NCI-H1417 (cell line): Measurements from ENCODE around the gene SMARCA1.

ENCODE experiments used
- DNase-seq, 3 experiments: peaks; one replicate each; lab custom pipeline; 2025; lab: John Stamatoyannopoulos, UW

The SMARCA1 gene

DNA sequence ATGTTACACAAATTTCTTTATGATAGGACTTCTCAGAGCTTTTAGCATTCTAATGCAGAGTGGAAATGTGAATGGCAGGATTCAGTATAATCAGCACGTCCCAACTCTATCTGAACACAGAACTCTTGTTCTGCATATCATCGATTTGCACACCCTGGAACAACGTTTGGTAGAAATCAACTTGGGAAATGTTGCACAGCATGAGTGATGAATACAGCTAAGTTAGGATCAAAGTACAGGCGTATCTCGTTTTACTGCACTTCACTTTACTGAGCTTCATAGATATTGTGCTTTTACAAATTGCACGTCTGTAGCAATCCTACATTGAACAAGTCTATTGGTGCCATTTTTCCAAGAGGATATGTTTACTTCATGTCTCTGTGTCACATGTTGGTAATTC, 70.8 kb downstream of the SMARCA1 start:
- no peak for DNase-seq

DNA sequence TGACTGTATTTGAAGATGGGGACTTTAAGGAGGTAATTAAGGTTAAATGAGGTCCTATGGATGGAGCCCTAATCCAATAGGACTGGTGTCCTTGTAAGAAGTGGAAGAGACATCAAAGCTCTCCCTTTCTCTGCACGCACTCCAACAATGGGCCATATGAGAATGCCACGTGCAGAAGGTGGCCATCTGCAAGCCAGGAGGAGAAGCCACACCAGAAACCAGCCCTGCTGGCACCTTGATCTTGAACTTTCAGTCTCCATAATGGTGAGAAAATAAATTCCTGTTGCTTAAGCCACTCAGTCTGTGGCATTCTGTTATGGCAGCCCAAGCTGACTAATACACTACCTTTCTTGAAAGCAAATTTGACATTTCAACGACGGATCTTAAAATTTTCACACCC, 73.2 kb downstream of the SMARCA1 start:
- DNase-seq, result no peak

DNA sequence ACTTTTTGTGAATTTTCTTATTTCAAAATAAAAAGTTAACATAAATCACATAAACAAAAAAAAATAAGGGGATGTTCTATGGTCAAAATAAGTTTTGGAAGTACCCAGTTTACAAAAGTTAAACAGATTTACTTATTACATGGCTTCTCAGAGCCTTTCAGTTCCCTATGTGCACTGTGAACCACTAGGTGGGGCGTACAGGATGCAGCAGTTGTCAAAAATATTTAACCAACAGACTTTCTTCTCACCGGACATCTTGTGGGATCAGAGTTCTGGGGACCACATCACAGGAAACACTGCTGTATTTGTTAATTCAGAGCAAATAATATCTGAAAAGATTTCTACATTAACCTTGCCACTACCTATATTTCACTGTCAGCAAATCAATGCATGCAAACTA, 74.1 kb downstream of the SMARCA1 start:
- no peak for DNase-seq

DNA sequence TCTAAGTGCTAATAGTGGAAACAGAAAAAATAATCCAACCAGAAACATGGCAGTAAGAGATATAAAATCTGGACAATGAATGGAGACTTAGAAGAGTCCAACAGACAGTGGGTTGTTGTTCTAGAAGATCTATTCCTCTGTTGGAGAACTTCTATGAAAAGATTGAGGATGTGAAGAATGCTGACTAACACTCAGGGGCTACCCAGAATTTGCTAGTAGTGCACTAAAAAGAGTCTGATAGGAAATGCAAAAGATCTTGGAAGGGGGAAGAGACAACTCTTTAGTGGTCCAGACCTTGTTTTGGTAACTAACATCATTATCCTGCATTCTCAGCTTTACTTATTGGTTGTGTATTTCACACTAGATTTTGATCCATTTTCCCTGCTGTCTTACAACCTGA, 77.9 kb downstream of the SMARCA1 start:
- no peak for DNase-seq

DNA sequence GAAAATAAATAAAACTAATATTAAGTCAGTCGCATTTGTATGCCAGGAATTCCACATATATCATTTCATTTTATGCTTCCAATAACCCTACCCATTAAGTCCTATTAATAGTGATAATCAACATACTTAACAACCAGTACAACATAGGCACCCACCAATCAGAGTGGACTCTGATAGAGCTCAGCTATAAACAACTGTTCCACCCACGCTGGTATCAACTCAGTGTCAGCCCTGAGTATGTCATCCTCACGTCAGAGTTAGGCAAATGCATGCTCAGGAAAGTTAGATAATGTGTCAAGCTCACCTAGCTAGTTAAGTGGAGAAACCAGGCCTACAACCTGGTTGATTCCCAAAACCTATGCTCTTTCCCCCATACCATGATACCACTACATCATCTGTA, 89.3 kb downstream of the SMARCA1 start:
- no peak for DNase-seq

DNA sequence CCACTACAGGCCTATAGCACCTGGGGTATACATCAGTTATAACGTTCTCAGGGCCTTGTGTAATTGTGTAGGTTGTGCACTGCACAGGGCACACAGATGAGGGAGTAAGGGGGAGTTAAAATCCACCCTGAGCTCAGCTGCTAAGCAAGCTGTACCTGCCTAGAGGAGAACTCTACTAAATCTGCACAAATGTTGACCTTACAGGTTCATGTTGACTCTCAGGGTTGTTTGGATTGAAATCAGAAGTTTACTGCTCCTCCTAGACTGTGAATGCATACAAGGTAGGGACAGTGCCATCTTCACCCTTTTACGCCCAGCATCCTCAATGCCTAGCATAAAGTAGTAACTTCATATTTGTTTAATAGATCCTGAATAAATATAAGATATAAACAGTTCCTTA, 89.8 kb downstream of the SMARCA1 start:
- no peak for DNase-seq

DNA sequence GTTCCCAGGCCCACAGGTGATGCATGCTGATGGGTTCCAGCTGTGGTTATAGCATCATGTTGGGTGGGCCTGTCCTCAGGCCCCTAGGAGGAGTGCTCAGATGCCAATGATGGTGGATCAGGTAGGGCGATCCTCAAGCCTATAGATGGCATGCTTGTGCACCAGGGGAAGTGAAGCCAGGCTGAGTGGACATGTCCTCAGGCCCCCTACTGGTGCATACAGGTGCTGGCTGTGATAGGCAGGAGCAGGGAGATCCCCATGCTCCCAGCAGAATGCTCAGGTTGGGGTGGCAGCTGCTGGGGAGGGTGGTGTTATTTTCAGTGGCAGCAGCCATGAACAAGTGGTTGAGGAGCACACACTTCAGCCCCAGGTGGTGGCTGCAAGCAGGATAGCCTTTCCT, 96.0 kb downstream of the SMARCA1 start:
- DNase-seq, result no peak

DNA sequence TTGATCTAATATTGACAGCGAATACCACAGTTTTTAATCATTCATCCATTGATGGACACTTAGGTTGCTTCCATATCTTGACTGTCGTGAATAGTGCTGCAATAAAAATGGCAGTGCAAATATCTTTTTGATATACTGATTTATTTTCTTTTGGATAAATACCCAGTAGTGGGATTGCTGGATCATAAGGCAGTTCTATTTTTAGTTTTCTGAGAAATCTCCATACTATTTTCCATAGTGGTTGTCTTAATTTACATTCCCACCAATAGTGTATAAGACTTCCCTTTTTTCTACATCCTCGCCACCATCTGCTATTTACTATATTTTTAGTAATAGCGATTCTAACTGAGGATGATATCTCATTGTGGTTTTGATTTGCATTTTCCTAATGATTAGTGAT, 100.1 kb downstream of the SMARCA1 start:
- DNase-seq, result no peak

DNA sequence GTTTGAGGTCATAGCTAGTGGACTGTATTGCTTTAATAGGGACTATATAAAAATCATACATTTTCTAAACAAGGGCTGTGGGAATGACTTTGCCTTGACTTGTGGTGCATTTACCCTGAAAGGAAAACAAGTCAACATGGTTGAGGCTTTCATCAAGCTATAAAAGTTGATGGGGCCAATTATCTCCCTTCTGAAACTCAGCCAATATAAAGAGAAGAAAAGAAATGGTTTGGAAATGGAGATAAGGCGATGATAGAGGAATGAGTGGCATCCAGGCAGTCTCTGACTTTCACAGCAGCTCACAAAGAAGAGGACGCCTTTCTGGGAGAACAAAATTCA, 118.7 kb downstream of the SMARCA1 start:
- DNase-seq, result no peak

DNA sequence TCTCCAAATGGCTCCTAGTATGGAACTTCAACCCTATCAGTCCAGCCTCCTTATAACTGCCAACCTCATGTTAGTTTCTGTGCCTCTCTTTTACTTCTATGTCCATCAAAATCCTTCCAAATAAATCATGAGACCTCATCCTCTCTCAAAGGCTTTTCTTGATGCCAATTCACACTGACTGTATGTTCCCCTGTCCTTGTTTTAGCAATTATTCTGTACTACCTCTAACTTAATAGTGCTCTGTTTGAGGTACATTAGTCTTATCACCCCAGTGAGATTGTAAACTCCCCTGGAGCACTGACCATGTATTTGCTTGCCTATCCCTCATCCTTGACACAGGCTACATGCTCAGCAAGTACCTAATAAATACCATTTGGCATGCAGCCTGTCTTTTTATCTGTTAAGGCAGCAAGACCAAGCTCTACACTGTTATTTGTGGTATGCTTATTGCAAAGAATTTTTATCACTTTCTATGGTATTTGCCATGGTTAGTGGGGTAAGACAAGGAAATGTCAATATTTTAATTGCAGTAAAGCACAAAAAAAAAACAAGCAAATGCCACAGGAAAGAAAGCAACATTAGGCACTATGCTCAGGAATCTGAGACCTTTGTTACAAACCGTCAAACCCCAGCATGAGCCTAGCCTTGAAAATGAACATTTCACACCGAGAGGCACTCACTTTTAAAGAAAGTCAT, 119.2 kb downstream of the SMARCA1 start:
- no peak for DNase-seq
